SK-N-MC (cell line): ENCODE results near the gene PLA2G10.

Experiments
- DNase-seq: peaks from one replicate; pipeline ENCODE4 v3.0.0-alpha.2; 2011; ENCODE audit warnings: low read depth, low spot score
- H3K27ac ChIP-seq: fragments of 200-600 bp; sonication (generic); 2 replicates; pipeline ENCODE4 v1.5.1; 2016; ENCODE audit warnings: mixed run types
- H3K36me3 ChIP-seq: fragments of 200-600 bp; sonication (generic); 2 replicates; pipeline ENCODE4 v1.6.1; 2017; ENCODE audit warnings: antibody characterized with exemption, low read length, mixed read lengths; ENCODE audit not compliant: insufficient read depth
- H3K4me3 ChIP-seq: fragments of 200-600 bp; sonication (generic); 2 replicates; pipeline ENCODE4 v1.5.1; 2016
- H3K9ac ChIP-seq: fragments of 200-600 bp; sonication (generic); 2 replicates; pipeline ENCODE4 v1.8.0; 2017; ENCODE audit warnings: mixed run types, mixed read lengths; ENCODE audit not compliant: insufficient read length
- H3K9me3 ChIP-seq: fragments of 200-600 bp; sonication (generic); 2 replicates; pipeline ENCODE4 v1.6.1; 2017; ENCODE audit warnings: low read depth, mild to moderate bottlenecking, antibody characterized with exemption, low read length, moderate library complexity, mixed read lengths
- EZH2 ChIP-seq: fragments of 200-600 bp; sonication (generic); IDR thresholded peaks from one replicate; pipeline ENCODE4 v1.6.1; 2017; ENCODE audit warnings: antibody characterized with exemption
- FOXP2 ChIP-seq: optimal IDR thresholded peaks from 2 replicates; pipeline ENCODE3; 2011; ENCODE audit warnings: mild to moderate bottlenecking, moderate library complexity; ENCODE audit not compliant: insufficient read depth; ENCODE audit errors: extremely low read length, control extremely low read depth
- POLR2AphosphoS5 ChIP-seq: IDR thresholded peaks from 2 replicates; pipeline ENCODE4 v1.6.1; 2012; ENCODE audit warnings: mild to moderate bottlenecking, low read depth, low read length, borderline replicate concordance

PLA2G10 gene

GRCh38 chr16:14668556-14669223, 25.4 kb downstream of the PLA2G10 start:
- H3K4me3 ChIP-seq: no peak overlapping the region
- H3K36me3 ChIP-seq: peaks cover 46% of the 10 kb centered on the region
- no peak overlapping the region for H3K9ac ChIP-seq
- no peaks in the 10 kb centered on the region for H3K9me3 ChIP-seq
- H3K27ac ChIP-seq: no peak overlapping the region
- no peak for TF ChIP-seq FOXP2
- TF ChIP-seq POLR2AphosphoS5: no peak
- no peak for TF ChIP-seq EZH2
- no peak for DNase-seq

- Histone ChIP-seq H3K27ac (no peak overlapping the region), H3K9ac (no peak overlapping the region), H3K9me3 (no peaks in the 10 kb centered on the region), H3K4me3 (no peak overlapping the region), H3K36me3 (peaks cover 51% of the 10 kb centered on the region)
- no peak for TF ChIP-seq EZH2
- TF ChIP-seq FOXP2: no peak
- no peak for TF ChIP-seq POLR2AphosphoS5
- no peak for DNase-seq
Measured at GRCh38 chr16:14667347-14668266, 26.5 kb downstream of the PLA2G10 start.

- DNase-seq: no peak
- no peak overlapping the region for H3K9ac ChIP-seq
Measured at GRCh38 chr16:14658063-14658462, 36.0 kb downstream of the PLA2G10 start.

GRCh38 chr16:14652726-14653125, 41.4 kb downstream of the PLA2G10 start:
- DNase-seq: no peak
- Histone ChIP-seq H3K9me3 (no peaks in the 10 kb centered on the region), H3K27ac (no peak overlapping the region), H3K36me3 (peaks cover 58% of the 10 kb centered on the region), H3K9ac (no peak overlapping the region), H3K4me3 (no peak overlapping the region)
- TF ChIP-seq POLR2AphosphoS5: no peak
- no peak for TF ChIP-seq EZH2
- TF ChIP-seq FOXP2: no peak

More at GRCh38 chr16:14658063-14658462, 36.0 kb downstream of the PLA2G10 start:
- H3K27ac ChIP-seq: no peak overlapping the region
- H3K36me3 ChIP-seq: peaks cover 46% of the 10 kb centered on the region
- no peak for TF ChIP-seq EZH2
- no peak for TF ChIP-seq FOXP2
- TF ChIP-seq POLR2AphosphoS5: no peak
- no peak overlapping the region for H3K4me3 ChIP-seq
- no peaks in the 10 kb centered on the region for H3K9me3 ChIP-seq

GRCh38 chr16:14650629-14651028, 43.5 kb downstream of the PLA2G10 start:
- no peaks in the 10 kb centered on the region for H3K9me3 ChIP-seq
- no peak overlapping the region for H3K4me3 ChIP-seq
- no peak for DNase-seq
- TF ChIP-seq FOXP2 (no peak), EZH2 (no peak), POLR2AphosphoS5 (no peak)
- H3K9ac ChIP-seq: no peak overlapping the region
- peaks cover 65% of the 10 kb centered on the region for H3K36me3 ChIP-seq
- H3K27ac ChIP-seq: no peak overlapping the region

GRCh38 chr16:14649816-14650215, 44.3 kb downstream of the PLA2G10 start:
- no peak overlapping the region for H3K9ac ChIP-seq
- no peak overlapping the region for H3K27ac ChIP-seq
- DNase-seq: no peak
- H3K36me3 ChIP-seq: peaks cover 68% of the 10 kb centered on the region
- H3K4me3 ChIP-seq: no peak overlapping the region
- TF ChIP-seq EZH2 (no peak), POLR2AphosphoS5 (no peak), FOXP2 (no peak)
- no peaks in the 10 kb centered on the region for H3K9me3 ChIP-seq

- H3K27ac ChIP-seq: no peak overlapping the region
- no peak for DNase-seq
- no peak overlapping the region for H3K9ac ChIP-seq
- TF ChIP-seq EZH2 (no peak), FOXP2 (no peak), POLR2AphosphoS5 (no peak)
- H3K9me3 ChIP-seq: no peaks in the 10 kb centered on the region
- no peak overlapping the region for H3K4me3 ChIP-seq
- H3K36me3 ChIP-seq: peaks cover 39% of the 10 kb centered on the region
Measured at GRCh38 chr16:14641926-14642325, 52.2 kb downstream of the PLA2G10 start.

GRCh38 chr16:14641206-14641605, 52.9 kb downstream of the PLA2G10 start:
- Histone ChIP-seq H3K27ac (no peak overlapping the region), H3K9ac (no peak overlapping the region), H3K9me3 (no peaks in the 10 kb centered on the region), H3K4me3 (no peak overlapping the region), H3K36me3 (peaks cover 37% of the 10 kb centered on the region)
- TF ChIP-seq FOXP2 (no peak), POLR2AphosphoS5 (no peak), EZH2 (no peak)
- no peak for DNase-seq
